ENCODE measurements around the gene AGPAT3. TPM values are rescaled to one million over a fixed set of nuclear protein-coding genes. Genes with fewer than 3 reads are reported as not detected.
"Not testable (repeated sequence)": the region's sequence is repeated elsewhere in the genome, so short reads cannot be mapped to it uniquely, and the experiment has no call there.

Gene AGPAT3
- total RNA-seq, 1 donor from 2014 or later = 45.4 TPM

GRCh38 chr21:43835861-43836260, 29.2 kb upstream of the AGPAT3 start:
- Mint-ChIP-seq H3K27me3 (ENCODE audit: low read depth) (no peaks in the 10 kb centered on the region), H3K27ac (ENCODE audit: unreplicated experiment) (no peak overlapping the region), H3K9me3 (ENCODE audit: low read depth) (no peaks in the 10 kb centered on the region), H3K4me1 (ENCODE audit: low read depth) (no peaks in the 10 kb centered on the region), H3K4me3 (ENCODE audit: unreplicated experiment) (no peak overlapping the region), H3K36me3 (ENCODE audit: low read depth) (no peaks in the 10 kb centered on the region)
- TF ChIP-seq, protein P1, sequence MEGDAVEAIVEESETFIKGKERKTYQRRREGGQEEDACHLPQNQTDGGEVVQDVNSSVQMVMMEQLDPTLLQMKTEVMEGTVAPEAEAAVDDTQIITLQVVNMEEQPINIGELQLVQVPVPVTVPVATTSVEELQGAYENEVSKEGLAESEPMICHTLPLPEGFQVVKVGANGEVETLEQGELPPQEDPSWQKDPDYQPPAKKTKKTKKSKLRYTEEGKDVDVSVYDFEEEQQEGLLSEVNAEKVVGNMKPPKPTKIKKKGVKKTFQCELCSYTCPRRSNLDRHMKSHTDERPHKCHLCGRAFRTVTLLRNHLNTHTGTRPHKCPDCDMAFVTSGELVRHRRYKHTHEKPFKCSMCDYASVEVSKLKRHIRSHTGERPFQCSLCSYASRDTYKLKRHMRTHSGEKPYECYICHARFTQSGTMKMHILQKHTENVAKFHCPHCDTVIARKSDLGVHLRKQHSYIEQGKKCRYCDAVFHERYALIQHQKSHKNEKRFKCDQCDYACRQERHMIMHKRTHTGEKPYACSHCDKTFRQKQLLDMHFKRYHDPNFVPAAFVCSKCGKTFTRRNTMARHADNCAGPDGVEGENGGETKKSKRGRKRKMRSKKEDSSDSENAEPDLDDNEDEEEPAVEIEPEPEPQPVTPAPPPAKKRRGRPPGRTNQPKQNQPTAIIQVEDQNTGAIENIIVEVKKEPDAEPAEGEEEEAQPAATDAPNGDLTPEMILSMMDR (IDR thresholded peaks at IDR 0.05) = no peak
- peak; percentile 69 for DNase-seq (ENCODE audit: low spot score)

DNA sequence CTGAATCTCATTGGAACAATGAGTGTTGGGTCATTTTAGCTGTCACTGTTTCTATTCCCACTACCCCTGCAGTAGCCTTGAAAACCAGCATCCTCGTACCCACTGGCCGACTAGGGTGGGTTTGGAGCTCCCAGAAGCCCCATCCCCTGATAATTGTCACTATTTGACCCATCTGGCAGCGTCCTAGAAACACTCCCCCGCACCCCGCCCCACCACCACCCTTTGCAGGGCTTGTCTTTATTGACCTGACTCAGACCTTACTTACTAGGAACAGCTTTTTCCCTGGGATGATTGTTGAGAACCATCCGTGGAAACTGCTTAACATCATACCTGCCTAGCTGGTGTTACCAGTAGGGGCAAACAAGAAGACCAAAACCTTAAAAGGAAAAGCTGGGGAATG, 28.4 kb upstream of the AGPAT3 start:
- H3K9me3 Mint-ChIP-seq (ENCODE audit: low read depth) = no peaks in the 10 kb centered on the region
- DNase-seq (ENCODE audit: low spot score) = peak; percentile 60
- no peaks in the 10 kb centered on the region for H3K4me1 Mint-ChIP-seq (ENCODE audit: low read depth)
- TF ChIP-seq, protein P1 (IDR thresholded peaks at IDR 0.05) = no peak
- H3K27me3 Mint-ChIP-seq (ENCODE audit: low read depth) = no peaks in the 10 kb centered on the region
- H3K4me3 Mint-ChIP-seq (ENCODE audit: unreplicated experiment) = no peak overlapping the region
- H3K36me3 Mint-ChIP-seq (ENCODE audit: low read depth) = no peaks in the 10 kb centered on the region
- no peak overlapping the region for H3K27ac Mint-ChIP-seq (ENCODE audit: unreplicated experiment)

GRCh38 chr21:43840259-43840658, 24.8 kb upstream of the AGPAT3 start:
- no peak for DNase-seq (ENCODE audit: low spot score)
- no peak overlapping the region for H3K27ac Mint-ChIP-seq (ENCODE audit: unreplicated experiment)
- H3K4me1 Mint-ChIP-seq (ENCODE audit: low read depth) = no peaks in the 10 kb centered on the region
- no peaks in the 10 kb centered on the region for H3K36me3 Mint-ChIP-seq (ENCODE audit: low read depth)
- no peaks in the 10 kb centered on the region for H3K27me3 Mint-ChIP-seq (ENCODE audit: low read depth)
- no peak overlapping the region for H3K4me3 Mint-ChIP-seq (ENCODE audit: unreplicated experiment)
- H3K9me3 Mint-ChIP-seq (ENCODE audit: low read depth) = no peaks in the 10 kb centered on the region
- TF ChIP-seq, protein P1 (IDR thresholded peaks at IDR 0.05) = no peak

- DNase-seq (ENCODE audit: low spot score) = no peak
- TF ChIP-seq, protein P1 (IDR thresholded peaks at IDR 0.05) = no peak
- no peak overlapping the region for H3K27ac Mint-ChIP-seq (ENCODE audit: unreplicated experiment)
- H3K36me3 Mint-ChIP-seq (ENCODE audit: low read depth) = no peaks in the 10 kb centered on the region
- H3K4me3 Mint-ChIP-seq (ENCODE audit: unreplicated experiment) = no peak overlapping the region
- no peaks in the 10 kb centered on the region for H3K27me3 Mint-ChIP-seq (ENCODE audit: low read depth)
- no peaks in the 10 kb centered on the region for H3K4me1 Mint-ChIP-seq (ENCODE audit: low read depth)
- no peaks in the 10 kb centered on the region for H3K9me3 Mint-ChIP-seq (ENCODE audit: low read depth)
These were observed 22.3 kb upstream of the AGPAT3 start for GRCh38 chr21:43842742-43843141.

DNA sequence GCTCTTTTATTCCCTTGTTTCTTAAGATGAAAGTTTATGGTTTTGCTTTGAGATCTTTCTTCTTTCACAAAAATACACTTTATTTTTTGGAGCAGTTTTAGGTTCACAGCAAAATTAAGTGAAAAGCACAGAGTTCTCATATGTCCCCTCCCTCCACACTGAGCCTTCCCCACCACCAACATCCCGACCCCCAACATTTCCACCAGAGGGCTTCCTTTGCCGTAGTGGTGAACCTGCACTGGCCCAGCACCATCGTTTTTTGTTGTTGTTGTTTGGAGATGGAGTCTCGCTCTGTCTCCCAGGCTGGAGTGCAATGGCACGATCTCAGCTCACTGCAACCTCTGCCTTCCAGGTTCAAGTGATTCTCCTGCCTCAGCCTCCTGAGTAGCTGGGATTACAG, 20.1 kb upstream of the AGPAT3 start:
- not testable (repeated sequence) for H3K36me3 Mint-ChIP-seq (ENCODE audit: low read depth); H3K27me3 Mint-ChIP-seq (ENCODE audit: low read depth); H3K4me1 Mint-ChIP-seq (ENCODE audit: low read depth); H3K4me3 Mint-ChIP-seq (ENCODE audit: unreplicated experiment); H3K27ac Mint-ChIP-seq (ENCODE audit: unreplicated experiment); H3K9me3 Mint-ChIP-seq (ENCODE audit: low read depth)
- DNase-seq (ENCODE audit: low spot score) = peak; percentile 28

DNA sequence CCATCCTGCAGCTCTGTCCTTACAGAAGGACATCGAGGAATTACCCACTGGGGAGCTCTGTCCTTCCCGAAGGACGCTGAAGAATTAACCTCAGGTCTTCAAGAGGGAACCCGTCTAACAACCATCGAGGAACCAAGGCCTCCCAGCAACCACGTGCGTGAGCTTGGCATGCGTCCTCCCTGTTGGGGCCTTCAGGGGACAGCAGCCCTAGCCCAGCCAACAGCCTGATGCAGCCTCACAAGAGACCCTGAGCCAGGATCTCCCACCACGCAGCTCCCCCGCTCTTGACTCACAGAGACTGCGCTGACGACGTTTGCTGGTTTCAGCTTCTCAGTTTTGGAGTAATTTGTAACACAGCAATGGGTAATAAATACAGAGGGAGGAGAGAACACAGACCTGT, 19.6 kb upstream of the AGPAT3 start:
- Mint-ChIP-seq H3K36me3 (ENCODE audit: low read depth) (no peaks in the 10 kb centered on the region), H3K27me3 (ENCODE audit: low read depth) (no peaks in the 10 kb centered on the region), H3K9me3 (ENCODE audit: low read depth) (no peaks in the 10 kb centered on the region), H3K4me3 (ENCODE audit: unreplicated experiment) (no peak overlapping the region), H3K4me1 (ENCODE audit: low read depth) (no peaks in the 10 kb centered on the region), H3K27ac (ENCODE audit: unreplicated experiment) (no peak overlapping the region)
- TF ChIP-seq, protein P1 (IDR thresholded peaks at IDR 0.05) = no peak
- peak; percentile 67 for DNase-seq (ENCODE audit: low spot score)
